Natural killer cell treated with Interleukin-12 subunit alpha and Interleukin-12 subunit beta and Interleukin-15 and Interleukin-18, amount 100 ng/mL, for 72 hours (primary cell): ENCODE data around the gene PJA2. TPM values are rescaled to one million over a fixed set of nuclear protein-coding genes. Genes with fewer than 3 reads are reported as not detected.

ENCODE experiments used
- ATAC-seq, 2 donors: fragments of 150-1000 bp; cut with Tn5 transposase in 1 of 2; sonication (Bioruptor Pico), chemical (Tn5 transposase) in 1 of 2; 2 replicates each; pipeline ENCODE4 v1.10.0; 2021
- DNase-seq: peaks from one replicate; pipeline ENCODE4 v3.0.0; 2022; ENCODE audit warnings: low spot score
- H3K27ac Mint-ChIP-seq, 2 donors: 1 replicate in 1 of 2; 2 replicates in 1 of 2; pipeline ENCODE4 v1.8.0; 2022; ENCODE audit warnings: mixed read lengths in 2 of 2, mild to moderate bottlenecking in 1 of 2, moderate library complexity in 1 of 2
- H3K27me3 Mint-ChIP-seq, 2 donors: 1 replicate in 1 of 2; 2 replicates in 1 of 2; pipeline ENCODE4 v1.8.0; 2022; ENCODE audit warnings: mixed read lengths in 2 of 2
- H3K36me3 Mint-ChIP-seq: one replicate; pipeline ENCODE4 v1.8.0; 2022; ENCODE audit warnings: mixed read lengths
- H3K4me1 Mint-ChIP-seq, 2 donors: 1 replicate in 1 of 2; 2 replicates in 1 of 2; pipeline ENCODE4 v1.8.0; 2022; ENCODE audit warnings: low read depth in 2 of 2, mixed read lengths in 2 of 2, mild to moderate bottlenecking in 1 of 2
- H3K4me3 Mint-ChIP-seq: one replicate; pipeline ENCODE4 v1.8.0; 2022; ENCODE audit warnings: mixed read lengths
- H3K9me3 Mint-ChIP-seq: 2 replicates; pipeline ENCODE4 v1.8.0; 2022; ENCODE audit warnings: mixed read lengths
- total RNA-seq, 2 donors: library from RNA; stranded (reverse); gene quantifications; one replicate each; pipeline ENCODE4 v1.2.3, GENCODE V29; 2022

The PJA2 gene
- total RNA-seq, 2 donors from 2014 or later = 45.4 to 71.8 TPM

DNA sequence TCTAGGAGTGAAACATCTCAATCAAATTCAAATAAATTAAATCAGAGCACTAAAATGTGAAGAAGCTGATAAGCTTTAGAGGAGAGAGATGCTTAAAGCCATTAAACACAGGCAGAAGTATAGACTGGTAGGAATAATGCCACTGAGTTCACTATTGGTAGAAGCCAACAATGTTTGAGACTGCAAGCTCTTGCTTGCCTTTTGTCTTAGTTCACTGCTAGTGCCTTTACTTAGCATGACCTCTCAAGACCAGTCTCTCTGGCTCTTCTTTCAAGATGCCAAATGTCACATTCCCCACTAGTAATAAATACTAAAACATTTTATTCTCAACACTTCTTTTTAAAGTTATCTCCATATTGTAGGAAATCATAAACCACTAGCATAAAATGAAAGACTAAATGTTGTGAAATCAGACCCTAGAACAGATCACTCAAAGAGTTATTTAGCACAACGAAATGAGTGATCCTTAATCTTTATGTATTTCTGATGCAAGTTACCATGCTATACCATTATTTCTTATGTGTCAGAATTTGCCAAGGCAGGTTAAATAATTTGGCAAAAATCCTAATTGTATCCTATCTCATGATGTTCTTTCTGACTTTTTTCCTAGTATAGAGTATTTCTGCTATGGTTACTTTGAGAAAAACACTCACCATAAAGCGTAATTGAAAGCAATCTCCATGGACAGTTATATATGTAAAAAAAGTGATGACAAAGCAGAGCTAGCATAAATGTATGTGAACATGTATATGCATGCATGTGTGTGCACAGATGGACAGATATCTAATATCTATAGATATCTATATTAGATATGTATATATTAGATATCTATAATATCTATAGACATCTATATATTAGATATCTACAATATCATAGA lies 57.5 kb downstream of the PJA2 start:
- Mint-ChIP-seq H3K4me3 (no peak overlapping the region), H3K27ac (no peak overlapping the region), H3K36me3 (no peaks in the 10 kb centered on the region), H3K9me3 (no peaks in the 10 kb centered on the region), H3K27me3 (no peaks in the 10 kb centered on the region), H3K4me1 (peaks cover 14 to 20% of the 10 kb centered on the region in 2 donors)
- ATAC-seq = no peak
- DNase-seq = no peak

GRCh38 chr5:109350537-109351270 lies 59.1 kb downstream of the PJA2 start:
- DNase-seq = no peak
- Mint-ChIP-seq H3K4me1 (peaks cover 10 to 23% of the 10 kb centered on the region in 2 donors), H3K4me3 (no peak overlapping the region), H3K27me3 (no peaks in the 10 kb centered on the region), H3K27ac (no peak overlapping the region), H3K9me3 (no peaks in the 10 kb centered on the region), H3K36me3 (no peaks in the 10 kb centered on the region)
- ATAC-seq = no peak

GRCh38 chr5:109349388-109349787 lies 60.4 kb downstream of the PJA2 start:
- peaks cover 10 to 24% of the 10 kb centered on the region in 2 donors for H3K4me1 Mint-ChIP-seq
- no peak overlapping the region for H3K27ac Mint-ChIP-seq
- no peak overlapping the region for H3K4me3 Mint-ChIP-seq

GRCh38 chr5:109347252-109347888 lies 62.4 kb downstream of the PJA2 start:
- Mint-ChIP-seq H3K9me3 (no peaks in the 10 kb centered on the region), H3K4me1 (peaks cover 10 to 24% of the 10 kb centered on the region in 2 donors), H3K27ac (no peak overlapping the region), H3K4me3 (no peak overlapping the region), H3K27me3 (no peaks in the 10 kb centered on the region), H3K36me3 (no peaks in the 10 kb centered on the region)
- ATAC-seq = peak in 1 of 2 donors; percentile 45
- no peak for DNase-seq

More at GRCh38 chr5:109349388-109349787, 60.4 kb downstream of the PJA2 start:
- no peaks in the 10 kb centered on the region for H3K36me3 Mint-ChIP-seq
- H3K27me3 Mint-ChIP-seq = no peaks in the 10 kb centered on the region
- ATAC-seq (peak in 1 of 2 donors; percentile 28), DNase-seq (no peak)
- H3K9me3 Mint-ChIP-seq = no peaks in the 10 kb centered on the region

DNA sequence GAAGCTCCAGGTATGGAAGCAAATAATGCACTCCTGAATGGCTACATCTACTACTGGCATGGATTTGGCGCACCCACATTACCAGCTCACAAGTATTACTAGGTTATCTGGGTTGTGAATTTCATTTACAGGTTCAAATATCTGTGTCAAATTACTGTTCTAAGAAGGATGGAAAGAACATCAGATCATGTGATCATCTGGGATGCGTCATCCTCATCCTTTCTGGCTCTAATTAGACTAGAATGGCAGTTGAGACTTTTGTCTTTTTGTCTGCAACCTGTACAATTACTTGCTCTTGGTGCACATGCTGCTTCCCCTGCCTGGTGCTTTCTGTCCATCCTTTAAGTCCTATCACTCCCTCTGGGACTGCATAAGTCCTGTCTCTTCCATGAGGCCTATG lies 64.1 kb downstream of the PJA2 start:
- Mint-ChIP-seq H3K27ac (peak overlapping the region in 1 of 2 donors; percentile 15), H3K4me3 (no peak overlapping the region), H3K27me3 (no peaks in the 10 kb centered on the region), H3K4me1 (peaks cover 10 to 24% of the 10 kb centered on the region in 2 donors), H3K36me3 (no peaks in the 10 kb centered on the region), H3K9me3 (no peaks in the 10 kb centered on the region)
- no peak for ATAC-seq
- no peak for DNase-seq

- ATAC-seq (no peak), DNase-seq (no peak)
- peaks cover 6% of the 10 kb centered on the region for H3K36me3 Mint-ChIP-seq
- peaks cover 0 to 4% of the 10 kb centered on the region in 2 donors for H3K4me1 Mint-ChIP-seq
- H3K4me3 Mint-ChIP-seq = no peak overlapping the region
- H3K27ac Mint-ChIP-seq = peak overlapping the region in 1 of 2 donors; percentile 19
- H3K27me3 Mint-ChIP-seq = no peaks in the 10 kb centered on the region
- no peaks in the 10 kb centered on the region for H3K9me3 Mint-ChIP-seq
Observed at GRCh38 chr5:109340351-109340750, 69.4 kb downstream of the PJA2 start.

DNA sequence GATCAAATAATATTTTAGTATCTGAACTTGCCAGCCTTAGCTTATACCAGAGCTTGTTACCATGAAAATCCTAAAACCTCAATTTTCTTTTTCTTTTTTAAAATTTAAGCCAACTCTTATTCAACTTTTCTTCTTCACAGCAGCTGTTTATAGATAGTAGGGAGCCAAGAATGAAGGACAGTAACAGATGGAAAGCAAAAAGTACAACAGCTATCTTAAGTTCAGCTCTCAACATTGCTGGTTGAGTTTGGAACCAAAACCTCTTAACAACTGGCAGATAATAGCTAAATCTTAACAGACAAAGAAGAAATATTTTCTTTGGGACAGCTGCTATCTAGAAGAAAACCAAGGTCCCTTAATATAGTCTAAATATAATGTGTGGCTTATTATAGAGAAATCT lies 74.7 kb downstream of the PJA2 start:
- Mint-ChIP-seq H3K36me3 (peaks cover 7% of the 10 kb centered on the region), H3K4me1 (peaks cover 0 to 1% of the 10 kb centered on the region in 2 donors), H3K27me3 (no peaks in the 10 kb centered on the region), H3K9me3 (no peaks in the 10 kb centered on the region), H3K27ac (no peak overlapping the region), H3K4me3 (no peak overlapping the region)
- ATAC-seq (no peak), DNase-seq (no peak)

GRCh38 chr5:109334056-109334455 lies 75.7 kb downstream of the PJA2 start:
- Mint-ChIP-seq H3K9me3 (no peaks in the 10 kb centered on the region), H3K27ac (no peak overlapping the region), H3K36me3 (peaks cover 4% of the 10 kb centered on the region), H3K4me3 (no peak overlapping the region), H3K27me3 (no peaks in the 10 kb centered on the region), H3K4me1 (no peaks in the 10 kb centered on the region)
- DNase-seq (no peak), ATAC-seq (no peak)

DNA sequence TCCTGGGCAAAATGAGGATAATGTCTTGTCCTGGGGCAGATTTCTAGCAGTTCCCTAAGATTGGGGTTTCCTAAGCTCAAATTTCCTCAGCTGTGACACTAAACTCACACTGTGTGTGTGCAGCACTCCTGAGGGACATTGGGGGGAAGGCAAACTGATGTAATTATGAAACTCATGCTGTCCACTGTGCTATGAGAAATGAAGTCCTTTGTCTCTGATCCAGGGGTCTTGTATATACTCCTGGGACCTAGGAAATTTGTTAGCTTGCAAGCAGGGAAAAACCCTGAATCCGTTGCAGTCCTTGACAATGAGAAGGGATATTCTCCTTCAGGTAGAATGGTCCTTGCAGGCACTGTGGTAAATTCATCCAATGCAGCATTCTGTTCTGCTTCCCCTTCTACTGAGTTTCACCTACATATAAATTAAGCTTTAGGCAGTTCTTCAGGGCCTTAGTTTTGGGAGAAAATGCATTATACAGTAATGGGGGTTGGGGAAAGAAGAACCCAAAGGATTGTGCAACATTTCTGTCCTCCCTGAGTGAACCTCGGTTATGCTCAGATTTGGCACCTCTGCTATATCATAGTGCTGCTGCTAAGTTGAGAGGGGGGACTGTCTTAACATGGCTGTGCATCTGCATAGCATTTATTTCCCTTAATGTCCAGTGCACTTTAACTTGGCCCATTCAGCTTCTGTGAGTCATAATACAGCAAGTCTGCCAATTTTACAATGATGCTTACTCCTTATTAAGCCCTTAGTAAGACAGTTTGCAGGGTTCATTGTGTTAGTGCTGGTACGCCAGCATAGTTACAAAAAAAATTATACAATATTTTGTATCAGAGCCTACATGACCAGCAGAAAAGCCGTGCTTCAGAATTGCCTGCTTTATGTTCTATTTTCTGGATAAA lies 80.2 kb downstream of the PJA2 start:
- no peak overlapping the region for H3K27ac Mint-ChIP-seq
- ATAC-seq = no peak
- H3K36me3 Mint-ChIP-seq = peaks cover 4% of the 10 kb centered on the region
- no peaks in the 10 kb centered on the region for H3K27me3 Mint-ChIP-seq
- H3K4me3 Mint-ChIP-seq = no peak overlapping the region
- H3K9me3 Mint-ChIP-seq = no peaks in the 10 kb centered on the region
- DNase-seq = no peak
- no peaks in the 10 kb centered on the region for H3K4me1 Mint-ChIP-seq

DNA sequence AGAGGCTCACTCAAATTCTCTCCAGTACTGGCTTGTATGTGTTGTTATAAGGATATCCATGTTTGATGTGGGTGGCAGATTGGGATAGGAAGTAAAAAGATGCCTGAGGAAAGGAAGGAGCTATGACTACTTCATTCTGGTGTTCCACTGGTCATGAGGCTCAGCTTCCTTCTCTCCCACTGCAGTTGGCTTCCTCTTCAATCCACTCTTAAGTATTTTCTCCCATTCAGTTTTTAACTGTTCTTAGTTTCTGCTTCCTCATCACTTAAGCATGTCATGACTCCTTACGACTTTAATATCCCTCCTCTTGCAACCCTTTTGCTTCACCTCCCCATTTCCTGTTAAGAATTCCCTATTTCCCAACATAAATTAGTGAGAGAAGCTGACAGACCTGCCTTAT lies 81.1 kb downstream of the PJA2 start:
- no peaks in the 10 kb centered on the region for H3K27me3 Mint-ChIP-seq
- ATAC-seq = no peak
- no peaks in the 10 kb centered on the region for H3K9me3 Mint-ChIP-seq
- H3K4me1 Mint-ChIP-seq = no peaks in the 10 kb centered on the region
- no peak overlapping the region for H3K27ac Mint-ChIP-seq
- H3K4me3 Mint-ChIP-seq = no peak overlapping the region
- no peak for DNase-seq
- H3K36me3 Mint-ChIP-seq = peaks cover 4% of the 10 kb centered on the region

- ATAC-seq = no peak
- no peaks in the 10 kb centered on the region for H3K36me3 Mint-ChIP-seq
- H3K27ac Mint-ChIP-seq = no peak overlapping the region
- no peak for DNase-seq
- H3K4me3 Mint-ChIP-seq = no peak overlapping the region
- no peaks in the 10 kb centered on the region for H3K9me3 Mint-ChIP-seq
- no peaks in the 10 kb centered on the region for H3K4me1 Mint-ChIP-seq
- H3K27me3 Mint-ChIP-seq = no peaks in the 10 kb centered on the region
Observed at GRCh38 chr5:109327570-109327969, 82.2 kb downstream of the PJA2 start.

DNA sequence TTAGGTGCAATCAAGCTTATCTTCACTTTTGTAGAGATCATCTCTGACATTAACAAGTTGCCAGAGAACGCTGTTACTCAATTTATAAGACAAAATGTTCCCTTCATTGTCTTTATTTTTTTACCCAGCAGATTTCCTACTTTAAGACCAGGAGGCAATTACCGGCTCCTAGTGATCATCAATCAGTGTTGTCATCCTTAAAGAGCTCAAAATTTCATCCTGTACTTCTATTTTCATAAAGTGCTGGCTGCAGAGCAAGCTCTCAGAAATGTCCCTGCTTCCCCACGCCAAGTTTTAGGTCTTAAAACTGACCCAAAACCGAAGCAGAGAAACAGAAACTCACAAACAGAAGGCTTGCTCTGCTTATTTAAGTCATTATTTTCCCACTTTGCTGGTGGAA lies 82.9 kb downstream of the PJA2 start:
- H3K9me3 Mint-ChIP-seq = no peaks in the 10 kb centered on the region
- H3K27me3 Mint-ChIP-seq = no peaks in the 10 kb centered on the region
- no peaks in the 10 kb centered on the region for H3K4me1 Mint-ChIP-seq
- no peak overlapping the region for H3K27ac Mint-ChIP-seq
- no peaks in the 10 kb centered on the region for H3K36me3 Mint-ChIP-seq
- no peak for ATAC-seq
- no peak for DNase-seq
- no peak overlapping the region for H3K4me3 Mint-ChIP-seq

DNA sequence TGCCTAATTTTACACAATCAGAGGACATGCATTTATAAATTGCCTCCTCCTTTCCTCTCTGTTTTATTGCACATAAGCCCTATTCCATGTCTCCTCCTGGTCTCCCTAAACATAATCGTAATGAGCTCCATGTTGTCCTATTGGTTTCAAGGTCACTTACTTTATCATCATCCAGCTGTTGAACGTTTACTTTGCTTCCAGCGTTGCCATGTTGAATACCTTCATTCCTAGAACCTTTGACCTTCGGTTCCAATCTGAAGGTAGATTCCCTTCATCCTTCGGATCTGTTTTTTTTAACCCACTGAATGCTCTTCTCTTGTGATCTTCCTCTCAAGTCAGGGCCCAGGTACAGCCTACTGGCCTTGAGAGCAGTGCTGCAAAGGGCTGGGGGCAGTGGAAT lies 84.3 kb downstream of the PJA2 start:
- Mint-ChIP-seq H3K9me3 (no peaks in the 10 kb centered on the region), H3K4me3 (no peak overlapping the region), H3K27me3 (no peaks in the 10 kb centered on the region), H3K36me3 (no peaks in the 10 kb centered on the region), H3K4me1 (peaks cover 0 to under 1% of the 10 kb centered on the region in 2 donors), H3K27ac (no peak overlapping the region)
- ATAC-seq (no peak), DNase-seq (no peak)
